ENCODE measurements around the gene SPHK2.

- TF ChIP-seq PAX5 (IDR thresholded peaks at IDR 0.05; ENCODE audit: insufficient read depth, low read length, severe bottlenecking) (no peak), POLR2A (IDR thresholded peaks at IDR 0.05; ENCODE audit: low read depth, low read length) (no peak), POU2F2 (IDR thresholded peaks at IDR 0.05; ENCODE audit: low read depth, low read length) (no peak), POLR2AphosphoS5 (IDR thresholded peaks at IDR 0.05; ENCODE audit: low read depth, low read length) (no peak)
These were observed 2.0 kb upstream of the SPHK2 start for GRCh38 chr19:48617146-48617937.
